Measurements from ENCODE around the gene C18orf63.

C18orf63 gene

DNA sequence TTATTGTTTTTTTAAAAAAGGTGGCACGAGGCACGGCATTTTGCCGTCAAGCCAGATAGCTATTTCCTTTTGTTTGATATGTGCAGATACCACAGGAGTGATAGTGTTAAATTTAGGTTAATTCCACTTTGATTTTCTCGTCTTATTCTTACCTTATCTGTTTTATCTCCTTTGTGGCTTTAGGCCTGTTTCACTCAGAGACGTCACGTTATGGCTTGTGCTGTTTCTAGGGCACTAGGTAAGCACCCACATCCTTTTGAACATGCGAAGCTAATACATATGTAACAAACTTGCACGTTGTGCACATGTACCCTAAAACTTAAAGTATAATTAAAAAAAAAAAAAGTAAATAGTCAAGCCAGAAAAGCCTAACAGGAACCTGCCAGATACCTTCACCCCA lies 57.8 kb downstream of the C18orf63 start:
- peaks cover 23% of the 10 kb centered on the region for H3K27me3 ChIP-seq
- H3K4me3 ChIP-seq (ENCODE audit: low read depth in 1 of 2, low read length in 1 of 2), result no peak overlapping the region
- no peaks in the 10 kb centered on the region for H3K36me3 ChIP-seq
- no peaks in the 10 kb centered on the region for H3K9me3 ChIP-seq
- no peak overlapping the region for H3K27ac ChIP-seq
- peaks cover 0 to 4% of the 10 kb centered on the region in 2 experiments for H3K4me1 ChIP-seq (ENCODE audit: control insufficient read depth in 1 of 2, insufficient read depth in 1 of 2, low read depth in 1 of 2, low read length in 1 of 2)
- TF ChIP-seq, protein P1, sequence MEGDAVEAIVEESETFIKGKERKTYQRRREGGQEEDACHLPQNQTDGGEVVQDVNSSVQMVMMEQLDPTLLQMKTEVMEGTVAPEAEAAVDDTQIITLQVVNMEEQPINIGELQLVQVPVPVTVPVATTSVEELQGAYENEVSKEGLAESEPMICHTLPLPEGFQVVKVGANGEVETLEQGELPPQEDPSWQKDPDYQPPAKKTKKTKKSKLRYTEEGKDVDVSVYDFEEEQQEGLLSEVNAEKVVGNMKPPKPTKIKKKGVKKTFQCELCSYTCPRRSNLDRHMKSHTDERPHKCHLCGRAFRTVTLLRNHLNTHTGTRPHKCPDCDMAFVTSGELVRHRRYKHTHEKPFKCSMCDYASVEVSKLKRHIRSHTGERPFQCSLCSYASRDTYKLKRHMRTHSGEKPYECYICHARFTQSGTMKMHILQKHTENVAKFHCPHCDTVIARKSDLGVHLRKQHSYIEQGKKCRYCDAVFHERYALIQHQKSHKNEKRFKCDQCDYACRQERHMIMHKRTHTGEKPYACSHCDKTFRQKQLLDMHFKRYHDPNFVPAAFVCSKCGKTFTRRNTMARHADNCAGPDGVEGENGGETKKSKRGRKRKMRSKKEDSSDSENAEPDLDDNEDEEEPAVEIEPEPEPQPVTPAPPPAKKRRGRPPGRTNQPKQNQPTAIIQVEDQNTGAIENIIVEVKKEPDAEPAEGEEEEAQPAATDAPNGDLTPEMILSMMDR (IDR thresholded peaks at IDR 0.05), result no peak

DNA sequence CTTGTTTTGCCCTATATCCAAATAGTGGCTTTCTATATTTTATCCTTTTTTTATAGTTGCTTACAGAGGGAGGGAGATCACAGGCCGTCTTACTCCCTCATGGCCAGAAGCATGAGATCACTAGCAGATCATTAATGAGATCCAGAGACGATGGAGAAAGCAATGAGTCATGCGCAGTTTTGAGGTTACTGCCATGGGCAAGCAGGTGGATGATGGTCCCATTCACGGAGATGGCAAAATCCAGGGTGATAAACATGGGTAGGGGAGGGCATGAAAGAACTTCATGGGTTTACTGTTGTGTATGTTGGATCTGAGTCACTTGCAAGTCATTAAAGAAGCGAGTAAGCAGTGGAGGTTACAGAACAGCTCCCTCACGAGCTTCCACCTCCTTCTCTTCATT lies 60.4 kb downstream of the C18orf63 start:
- H3K4me3 ChIP-seq (ENCODE audit: low read depth in 1 of 2, low read length in 1 of 2), result no peak overlapping the region
- no peaks in the 10 kb centered on the region for H3K27me3 ChIP-seq
- H3K27ac ChIP-seq, result no peak overlapping the region
- H3K36me3 ChIP-seq, result no peaks in the 10 kb centered on the region
- peaks cover 0 to 4% of the 10 kb centered on the region in 2 experiments for H3K4me1 ChIP-seq (ENCODE audit: control insufficient read depth in 1 of 2, insufficient read depth in 1 of 2, low read depth in 1 of 2, low read length in 1 of 2)
- TF ChIP-seq, protein P1 (IDR thresholded peaks at IDR 0.05), result no peak
- H3K9me3 ChIP-seq, result no peaks in the 10 kb centered on the region

DNA sequence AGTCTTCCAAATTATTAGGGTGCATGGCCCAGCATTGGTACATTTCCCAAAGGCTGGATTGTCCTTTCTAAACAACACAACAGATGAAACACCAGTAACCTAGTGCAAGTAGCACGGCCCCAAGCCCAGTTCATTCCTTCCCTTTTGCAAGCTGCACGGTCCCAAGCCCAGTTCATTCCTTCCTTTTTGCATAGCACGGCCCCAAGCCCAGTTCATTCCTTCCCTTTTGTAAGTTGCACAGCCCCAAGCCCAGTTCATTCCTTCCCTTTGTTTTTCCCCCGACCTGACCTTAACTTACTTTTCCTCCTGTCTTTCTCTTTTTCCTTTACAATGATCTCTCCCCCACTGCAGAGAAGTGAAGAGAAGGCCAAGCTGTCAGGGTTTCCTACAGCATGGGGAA lies 60.9 kb downstream of the C18orf63 start:
- H3K36me3 ChIP-seq, result no peaks in the 10 kb centered on the region
- H3K27ac ChIP-seq, result no peak overlapping the region
- peaks cover 0 to 4% of the 10 kb centered on the region in 2 experiments for H3K4me1 ChIP-seq (ENCODE audit: control insufficient read depth in 1 of 2, insufficient read depth in 1 of 2, low read depth in 1 of 2, low read length in 1 of 2)
- no peaks in the 10 kb centered on the region for H3K9me3 ChIP-seq
- H3K4me3 ChIP-seq (ENCODE audit: low read depth in 1 of 2, low read length in 1 of 2), result no peak overlapping the region
- TF ChIP-seq, protein P1 (IDR thresholded peaks at IDR 0.05), result no peak
- no peaks in the 10 kb centered on the region for H3K27me3 ChIP-seq

DNA sequence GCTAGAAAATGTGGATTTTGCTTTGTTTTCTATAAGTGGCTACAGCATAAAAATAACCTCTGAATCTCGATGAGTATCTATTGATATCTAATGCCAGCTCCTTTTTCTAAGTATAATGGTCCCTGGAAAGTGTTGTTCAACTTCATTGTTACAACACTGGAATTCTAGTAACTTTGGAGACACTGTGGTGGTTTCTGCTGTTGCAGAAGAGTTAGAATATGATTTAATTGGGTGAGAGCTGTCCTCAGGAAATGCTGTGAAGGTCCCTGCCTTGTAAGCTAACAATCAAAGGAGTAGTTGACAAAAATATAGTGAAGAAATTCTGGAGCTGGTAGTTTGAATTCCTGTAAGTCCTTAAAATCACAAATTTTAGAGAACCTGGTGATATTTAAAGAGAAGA lies 62.1 kb downstream of the C18orf63 start:
- Histone ChIP-seq H3K4me1 (ENCODE audit: control insufficient read depth in 1 of 2, insufficient read depth in 1 of 2, low read depth in 1 of 2, low read length in 1 of 2) (peaks cover 0 to 4% of the 10 kb centered on the region in 2 experiments), H3K9me3 (no peaks in the 10 kb centered on the region), H3K27ac (no peak overlapping the region), H3K4me3 (ENCODE audit: low read depth in 1 of 2, low read length in 1 of 2) (no peak overlapping the region), H3K36me3 (no peaks in the 10 kb centered on the region), H3K27me3 (no peaks in the 10 kb centered on the region)
- TF ChIP-seq, protein P1 (IDR thresholded peaks at IDR 0.05), result no peak

DNA sequence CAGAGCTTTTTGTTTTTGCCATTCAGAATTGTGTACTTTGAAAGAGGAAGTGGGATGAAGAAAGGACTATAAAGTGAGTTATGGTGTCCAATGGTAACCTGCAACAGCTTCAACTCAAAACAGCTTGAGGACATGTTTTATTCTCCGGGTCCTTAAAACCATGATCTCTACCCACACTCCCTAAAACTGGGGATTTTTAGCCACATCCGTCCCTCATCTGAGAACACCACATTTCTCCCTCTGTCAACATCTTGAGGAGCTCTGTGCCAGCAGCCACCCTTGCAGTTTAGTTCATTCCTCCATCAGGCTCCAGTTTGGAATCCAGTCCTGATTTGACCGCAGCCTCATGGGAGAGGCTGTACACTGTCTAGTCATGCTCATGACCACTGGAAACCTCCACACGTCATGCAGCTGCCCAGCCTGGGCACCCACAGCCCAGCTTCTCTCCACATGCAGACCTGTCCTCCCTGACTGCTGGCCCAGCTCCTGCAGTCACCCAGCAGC lies 62.6 kb downstream of the C18orf63 start:
- H3K4me1 ChIP-seq (ENCODE audit: control insufficient read depth in 1 of 2, insufficient read depth in 1 of 2, low read depth in 1 of 2, low read length in 1 of 2), result peaks cover 0 to 4% of the 10 kb centered on the region in 2 experiments
- TF ChIP-seq, protein P1 (IDR thresholded peaks at IDR 0.05), result no peak
- no peak overlapping the region for H3K4me3 ChIP-seq (ENCODE audit: low read depth in 1 of 2, low read length in 1 of 2)

DNA sequence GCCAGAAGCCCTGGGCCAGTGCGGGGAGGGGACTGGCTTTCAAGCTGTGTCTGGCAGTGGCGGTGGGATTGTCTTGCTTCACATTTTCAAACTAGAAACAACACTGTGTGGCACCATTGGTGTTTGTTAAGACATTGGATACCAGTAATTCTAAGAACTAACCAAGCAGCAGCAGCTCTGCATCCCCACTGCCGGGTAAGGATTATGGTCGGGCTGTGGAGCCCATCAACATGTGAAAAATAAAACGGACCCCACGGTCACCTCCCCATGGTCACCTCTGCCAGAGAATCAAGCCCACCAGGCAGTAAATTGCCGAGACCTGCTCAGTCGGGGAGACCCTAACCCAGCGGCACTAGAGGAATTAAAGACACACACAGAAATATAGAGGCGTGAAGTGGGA lies 65.3 kb downstream of the C18orf63 start:
- Histone ChIP-seq H3K4me3 (ENCODE audit: low read depth in 1 of 2, low read length in 1 of 2) (no peak overlapping the region), H3K9me3 (no peaks in the 10 kb centered on the region)
- TF ChIP-seq, protein P1 (IDR thresholded peaks at IDR 0.05), result no peak

More for the DNA sequence above, 62.6 kb downstream of the C18orf63 start:
- H3K27ac ChIP-seq, result no peak overlapping the region
- no peaks in the 10 kb centered on the region for H3K36me3 ChIP-seq
- no peaks in the 10 kb centered on the region for H3K27me3 ChIP-seq
- H3K9me3 ChIP-seq, result no peaks in the 10 kb centered on the region

More for the DNA sequence above, 65.3 kb downstream of the C18orf63 start:
- Histone ChIP-seq H3K36me3 (no peaks in the 10 kb centered on the region), H3K27ac (no peak overlapping the region), H3K27me3 (no peaks in the 10 kb centered on the region), H3K4me1 (ENCODE audit: control insufficient read depth in 1 of 2, insufficient read depth in 1 of 2, low read depth in 1 of 2, low read length in 1 of 2) (peaks cover 0 to 4% of the 10 kb centered on the region in 2 experiments)

All from neutrophil (primary cell).